Lung (tissue), 12 donors: ENCODE data around the gene SCN4B. TPM values are rescaled to one million over a fixed set of nuclear protein-coding genes. Genes with fewer than 3 reads are reported as not detected.

Experiments used
- ATAC-seq: fragments of 200-7000 bp; cut with Tn5 transposase; one replicate; pipeline ENCODE4 v1.9.1; 2020; ENCODE audit warnings: moderate number of reproducible peaks; ENCODE audit not compliant: insufficient read depth, low FRiP score
- DNase-seq, 3 donors: peaks; one replicate each; pipeline ENCODE4 v3.0.0-alpha.2; 2013 to 2017
- H3K27ac ChIP-seq, 2 donors: one replicate each; pipeline ENCODE4 v1.5.1; 2013; ENCODE audit warnings: mild to moderate bottlenecking in 2 of 2, moderate library complexity in 2 of 2, control low read depth in 1 of 2, inconsistent platforms in 1 of 2, low read depth in 1 of 2, low read length in 1 of 2
- H3K27me3 ChIP-seq, 3 donors: one replicate each; pipeline ENCODE4 v1.5.1; 2013; ENCODE audit warnings: low read length in 2 of 3; ENCODE audit not compliant: control insufficient read depth in 3 of 3, insufficient read depth in 3 of 3
- H3K36me3 ChIP-seq, 4 donors: one replicate each; pipeline ENCODE4 v1.5.1; 2013; ENCODE audit warnings: low read length in 4 of 4, mild to moderate bottlenecking in 1 of 4, moderate library complexity in 1 of 4; ENCODE audit not compliant: control insufficient read depth in 4 of 4, insufficient read depth in 4 of 4
- H3K4me1 ChIP-seq, 5 donors: one replicate each; pipeline ENCODE4 v1.5.1; 2013; ENCODE audit warnings: low read length in 5 of 5, mild to moderate bottlenecking in 2 of 5, moderate library complexity in 1 of 5; ENCODE audit not compliant: control insufficient read depth in 5 of 5, insufficient read depth in 5 of 5
- H3K4me3 ChIP-seq: one replicate; pipeline ENCODE4 v1.5.1; 2013; ENCODE audit warnings: mild to moderate bottlenecking, control low read depth, moderate library complexity
- H3K9ac ChIP-seq, 2 donors: one replicate each; pipeline ENCODE4 v1.5.1; 2013; ENCODE audit warnings: low read length in 2 of 2, control low read depth in 1 of 2; ENCODE audit not compliant: insufficient read depth in 1 of 2
- H3K9me3 ChIP-seq, 4 donors: one replicate each; pipeline ENCODE4 v1.5.1; 2013; ENCODE audit warnings: low read length in 3 of 4, mild to moderate bottlenecking in 1 of 4, moderate library complexity in 1 of 4; ENCODE audit not compliant: control insufficient read depth in 4 of 4, insufficient read depth in 3 of 4
- CTCF ChIP-seq: IDR thresholded peaks from 2 replicates; pipeline ENCODE4 v1.5.1; 2012; ENCODE audit warnings: mild to moderate bottlenecking; ENCODE audit errors: control extremely low read depth, extremely low read depth
- WGBS, 2 donors: extraction: QIAGEN DNeasy Blood & Tissue Kit; methylation state at CpG; one replicate each; pipeline ENCODE4 v1.1.7; 2013; 5-methylcytosine and 5-hydroxymethylcytosine counted together
- polyA plus RNA-seq, 2 donors: library from polyadenylated mRNA; stranded (reverse); fragments of 200-250 nt; gene quantifications; one replicate each; pipeline ENCODE4 v1.2.1, GENCODE V29; 2013
- total RNA-seq, 2 donors: library from RNA; depleted of rRNA in 1 of 2; stranded (reverse); fragments of >200 nt in 1 of 2; gene quantifications; one replicate each; pipeline ENCODE4 v1.2.1, GENCODE V29; 2014 to 2021
- donor health status: control.
- donor health status: control.
- donor health status: Bipolar disorder and iron deficiency.
- donor health status: healthy.
- donor health status: DM: yes; HTN: yes; CAD: no.

The SCN4B gene
- total and polyA plus RNA-seq, 4 donors = 0.95 to 5.2 (median 2.3) TPM

DNA sequence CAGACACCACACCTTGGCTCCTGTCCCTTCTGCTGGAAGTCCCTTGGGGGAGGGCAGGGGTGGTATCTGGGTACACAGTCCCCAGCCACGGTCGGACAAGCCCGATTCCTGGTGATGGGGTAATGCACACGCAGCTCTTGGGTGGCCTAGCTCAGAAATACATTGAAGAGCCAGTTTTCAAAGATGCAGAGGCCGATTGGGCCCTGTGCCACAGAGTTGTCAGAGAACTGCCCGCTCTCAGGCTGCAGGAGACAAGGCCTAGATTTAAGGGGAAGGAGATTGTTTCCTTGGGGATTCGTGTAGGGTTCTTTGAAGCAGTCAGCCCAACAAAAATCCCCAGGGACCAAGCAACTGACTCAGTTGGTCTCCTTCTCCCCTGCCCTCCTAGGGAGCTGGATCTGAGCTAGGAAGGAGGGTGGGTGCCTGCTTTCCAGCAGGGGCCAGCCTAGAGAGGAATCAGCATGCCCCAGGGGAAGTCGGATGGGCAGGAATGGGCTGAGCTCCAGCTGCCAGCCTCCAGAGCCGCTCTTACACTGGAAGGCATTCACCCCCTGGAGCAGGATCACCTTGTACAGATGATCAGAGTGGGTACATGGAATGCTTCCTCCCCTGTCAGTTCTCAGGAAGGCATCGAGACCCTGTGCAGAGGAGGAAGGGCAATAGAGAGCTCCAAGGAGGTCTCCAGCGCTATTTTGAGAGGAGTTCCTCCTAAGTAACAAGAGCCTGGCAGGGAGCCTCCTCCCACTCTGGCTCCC is 3.3 kb upstream of the SCN4B start:
- DNase-seq (peak; percentile 78 to 92 (median 90)), ATAC-seq (no peak)
- Histone ChIP-seq H3K4me3 (no peak overlapping the region), H3K27me3 (peaks cover 0 to 55% (median 32%) of the 10 kb centered on the region in 3 donors), H3K27ac (no peak overlapping the region), H3K36me3 (no peaks in the 10 kb centered on the region), H3K4me1 (peaks cover 0 to 49% (median 13%) of the 10 kb centered on the region in 5 donors), H3K9me3 (peaks cover 0 to 4% (median 0%) of the 10 kb centered on the region in 4 donors), H3K9ac (no peak overlapping the region)
- no peak for TF ChIP-seq CTCF
- 43 to 57% methylated on average over 11 of the region's 11 CpGs for WGBS, 2 donors

- ATAC-seq (no peak), DNase-seq (no peak)
- no peak overlapping the region for H3K9ac ChIP-seq
Observed at GRCh38 chr11:118154641-118155040, 2.0 kb upstream of the SCN4B start.

DNA sequence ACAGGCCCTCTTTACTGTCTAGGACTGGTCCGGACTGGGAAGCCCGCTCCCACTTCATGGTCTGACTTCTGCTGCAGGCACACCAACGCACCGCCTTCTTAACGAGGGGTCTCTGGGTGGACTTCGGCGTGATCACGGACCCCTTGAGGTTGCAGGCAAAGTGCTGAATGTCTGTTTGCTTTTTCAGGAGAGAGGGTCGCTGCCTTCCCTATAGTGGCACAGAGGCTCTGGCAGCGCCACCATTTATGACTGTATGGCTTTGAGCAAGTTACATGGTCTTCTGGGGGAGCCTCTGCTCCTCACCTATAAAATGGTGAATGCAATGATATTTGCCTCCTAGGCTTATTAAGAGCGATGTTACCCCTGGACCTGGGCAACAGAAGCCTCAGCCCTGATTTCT is 1.4 kb upstream of the SCN4B start:
- WGBS, 2 donors = 80 to 82% methylated on average over 11 of the region's 11 CpGs
- DNase-seq (no peak), ATAC-seq (no peak)
- peaks cover 0 to 49% (median 14%) of the 10 kb centered on the region in 5 donors for H3K4me1 ChIP-seq
- H3K9me3 ChIP-seq = peaks cover 0 to 2% (median 0%) of the 10 kb centered on the region in 4 donors
- no peak for TF ChIP-seq CTCF
- H3K27me3 ChIP-seq = peaks cover 0 to 58% (median 32%) of the 10 kb centered on the region in 3 donors
- H3K27ac ChIP-seq = no peak overlapping the region
- no peaks in the 10 kb centered on the region for H3K36me3 ChIP-seq
- H3K9ac ChIP-seq = no peak overlapping the region
- no peak overlapping the region for H3K4me3 ChIP-seq

More at GRCh38 chr11:118154641-118155040, 2.0 kb upstream of the SCN4B start:
- peaks cover 0 to 49% (median 14%) of the 10 kb centered on the region in 5 donors for H3K4me1 ChIP-seq
- H3K4me3 ChIP-seq = no peak overlapping the region
- WGBS, 2 donors = 86 to 96% methylated on average over 1 of the region's 1 CpG
- peaks cover 0 to 58% (median 32%) of the 10 kb centered on the region in 3 donors for H3K27me3 ChIP-seq
- no peak for TF ChIP-seq CTCF
- no peak overlapping the region for H3K27ac ChIP-seq
- no peaks in the 10 kb centered on the region for H3K36me3 ChIP-seq
- peaks cover 0 to 2% (median 0%) of the 10 kb centered on the region in 4 donors for H3K9me3 ChIP-seq
